GM12878 (cell line): Measurements from ENCODE around the gene SGK2.

Experiments
- ATF7 ChIP-seq: fragments of 450-650 bp; IDR thresholded peaks from 2 replicates; pipeline ENCODE4 v1.6.1; 2016; ENCODE audit warnings: low read depth, mild to moderate bottlenecking
- CHD4 ChIP-seq: fragments of 200-600 bp; sonication (generic); IDR thresholded peaks from 2 replicates; pipeline ENCODE4 v1.6.1; 2016; ENCODE audit warnings: mild to moderate bottlenecking
- FOXM1 ChIP-seq: IDR thresholded peaks from 2 replicates; pipeline ENCODE4 v1.6.1; 2012; ENCODE audit warnings: low read depth, mild to moderate bottlenecking, inconsistent platforms, low read length, moderate library complexity
- HCFC1 ChIP-seq: fragments of 150-350 bp; IDR thresholded peaks from 2 replicates; pipeline ENCODE4 v1.6.1; 2014; ENCODE audit warnings: low read length
- KAT2A ChIP-seq: conservative IDR thresholded peaks from 2 replicates; pipeline ENCODE4 v1.6.1; 2011; ENCODE audit warnings: low read depth, low read length; ENCODE audit not compliant: control insufficient read depth
- POLR2A ChIP-seq: IDR thresholded peaks from 2 replicates; pipeline ENCODE4 v1.6.1; 2011; ENCODE audit warnings: low read depth, mild to moderate bottlenecking, low read length
- POLR2AphosphoS2 ChIP-seq: IDR thresholded peaks from 2 replicates; pipeline ENCODE4 v1.6.1; 2011; ENCODE audit warnings: low read depth, mild to moderate bottlenecking, low read length, improper control_type of control experiment, moderate library complexity
- RAD51 ChIP-seq: fragments of 450-650 bp; IDR thresholded peaks from 2 replicates; pipeline ENCODE4 v1.6.1; 2016; ENCODE audit warnings: moderate library complexity, mild to moderate bottlenecking, inconsistent platforms
- RBBP5 ChIP-seq: fragments of 200-600 bp; sonication (generic); conservative IDR thresholded peaks from 2 replicates; pipeline ENCODE4 v1.6.1; 2016
- SP1 ChIP-seq: IDR thresholded peaks from one replicate; pipeline ENCODE4 v1.6.1; 2011; ENCODE audit warnings: low read depth, low read length
- ZNF274 ChIP-seq: IDR thresholded peaks from one replicate; pipeline ENCODE4 v1.8.0; 2011; ENCODE audit not compliant: insufficient read length, insufficient read depth
- ZNF384 ChIP-seq: IDR thresholded peaks from 2 replicates; pipeline ENCODE4 v1.6.1; 2012; ENCODE audit warnings: low read depth, mild to moderate bottlenecking, low read length, improper control_type of control experiment, borderline replicate concordance
- TF ChIP-seq, protein P1 (sequence below), 3 experiments: IDR thresholded peaks in 2 of 3; conservative IDR thresholded peaks in 1 of 3; 2 replicates each; pipeline ENCODE4 v1.5.1; 2011; ENCODE audit warnings: low read depth in 3 of 3, low read length in 3 of 3, mild to moderate bottlenecking in 3 of 3, control low read depth in 2 of 3, moderate library complexity in 2 of 3, inconsistent platforms in 1 of 3, mixed read lengths in 1 of 3; ENCODE audit not compliant: control insufficient read depth in 2 of 3, insufficient read depth in 1 of 3; ENCODE audit errors: extremely low read depth in 1 of 3
- TF ChIP-seq, protein P2 (sequence below): IDR thresholded peaks from 2 replicates; pipeline ENCODE4 v1.6.1; 2011; ENCODE audit warnings: low read depth, low read length, improper control_type of control experiment, borderline replicate concordance

DNA sequence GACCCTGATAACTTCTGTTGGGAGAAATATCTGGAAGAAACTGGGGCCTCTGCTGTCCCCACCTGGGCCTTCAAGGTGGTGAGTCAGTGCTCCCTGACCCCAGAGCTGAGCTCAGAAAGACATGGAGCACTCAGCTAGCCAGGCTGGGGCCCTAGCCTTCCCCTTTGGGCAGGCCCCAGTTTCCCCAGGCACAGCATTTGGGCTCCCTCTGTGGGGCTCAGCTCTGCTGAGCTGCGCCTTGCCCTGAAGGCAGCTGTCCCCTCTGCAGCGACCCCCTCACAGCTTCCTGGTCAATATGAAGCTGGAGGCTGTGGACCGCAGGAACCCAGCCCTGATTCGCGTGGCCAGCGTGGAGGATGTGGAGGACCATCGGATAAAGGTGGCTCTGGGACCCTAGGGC, 24.8 kb upstream of the SGK2 start:
- TF ChIP-seq RAD51, result no peak
- TF ChIP-seq HCFC1, result no peak
- no peak for TF ChIP-seq FOXM1
- TF ChIP-seq, protein P1, sequence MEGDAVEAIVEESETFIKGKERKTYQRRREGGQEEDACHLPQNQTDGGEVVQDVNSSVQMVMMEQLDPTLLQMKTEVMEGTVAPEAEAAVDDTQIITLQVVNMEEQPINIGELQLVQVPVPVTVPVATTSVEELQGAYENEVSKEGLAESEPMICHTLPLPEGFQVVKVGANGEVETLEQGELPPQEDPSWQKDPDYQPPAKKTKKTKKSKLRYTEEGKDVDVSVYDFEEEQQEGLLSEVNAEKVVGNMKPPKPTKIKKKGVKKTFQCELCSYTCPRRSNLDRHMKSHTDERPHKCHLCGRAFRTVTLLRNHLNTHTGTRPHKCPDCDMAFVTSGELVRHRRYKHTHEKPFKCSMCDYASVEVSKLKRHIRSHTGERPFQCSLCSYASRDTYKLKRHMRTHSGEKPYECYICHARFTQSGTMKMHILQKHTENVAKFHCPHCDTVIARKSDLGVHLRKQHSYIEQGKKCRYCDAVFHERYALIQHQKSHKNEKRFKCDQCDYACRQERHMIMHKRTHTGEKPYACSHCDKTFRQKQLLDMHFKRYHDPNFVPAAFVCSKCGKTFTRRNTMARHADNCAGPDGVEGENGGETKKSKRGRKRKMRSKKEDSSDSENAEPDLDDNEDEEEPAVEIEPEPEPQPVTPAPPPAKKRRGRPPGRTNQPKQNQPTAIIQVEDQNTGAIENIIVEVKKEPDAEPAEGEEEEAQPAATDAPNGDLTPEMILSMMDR (IDR thresholded peaks at IDR 0.05 in 2 of 3, conservative IDR thresholded peaks at IDR 0.05 in 1 of 3; ENCODE audit: control insufficient read depth in 2 of 3, extremely low read depth in 1 of 3, insufficient read depth in 1 of 3, low read depth in 3 of 3, low read length in 3 of 3), result no peak
- TF ChIP-seq, protein P2, sequence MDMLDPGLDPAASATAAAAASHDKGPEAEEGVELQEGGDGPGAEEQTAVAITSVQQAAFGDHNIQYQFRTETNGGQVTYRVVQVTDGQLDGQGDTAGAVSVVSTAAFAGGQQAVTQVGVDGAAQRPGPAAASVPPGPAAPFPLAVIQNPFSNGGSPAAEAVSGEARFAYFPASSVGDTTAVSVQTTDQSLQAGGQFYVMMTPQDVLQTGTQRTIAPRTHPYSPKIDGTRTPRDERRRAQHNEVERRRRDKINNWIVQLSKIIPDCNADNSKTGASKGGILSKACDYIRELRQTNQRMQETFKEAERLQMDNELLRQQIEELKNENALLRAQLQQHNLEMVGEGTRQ, result no peak
- TF ChIP-seq RBBP5, result no peak
- TF ChIP-seq POLR2AphosphoS2, result no peak
- TF ChIP-seq ATF7, result no peak
- TF ChIP-seq ZNF274, result no peak
- TF ChIP-seq SP1, result no peak
- no peak for TF ChIP-seq KAT2A
- no peak for TF ChIP-seq ZNF384
- no peak for TF ChIP-seq POLR2A
- no peak for TF ChIP-seq CHD4
